IPS-20b (cell line): Measurements from ENCODE around the gene TCF21.

Experiments
- H3K27ac ChIP-seq: one replicate; pipeline ENCODE4 v1.5.1; 2013; ENCODE audit warnings: low read length
- H3K27me3 ChIP-seq: 2 replicates; pipeline ENCODE4 v1.6.1; 2013; ENCODE audit warnings: mild to moderate bottlenecking, low read length, inconsistent platforms; ENCODE audit not compliant: insufficient read depth
- H3K36me3 ChIP-seq: 2 replicates; pipeline ENCODE4 v1.6.1; 2013; ENCODE audit warnings: low read depth, mild to moderate bottlenecking, inconsistent platforms, low read length, moderate library complexity; ENCODE audit not compliant: insufficient read depth
- H3K4me1 ChIP-seq: 2 replicates; pipeline ENCODE4 v1.6.1; 2013; ENCODE audit warnings: mild to moderate bottlenecking, control low read depth, inconsistent platforms, low read length, moderate library complexity; ENCODE audit not compliant: insufficient read depth
- H3K4me3 ChIP-seq: 2 replicates; pipeline ENCODE4 v1.5.1; 2013; ENCODE audit warnings: mild to moderate bottlenecking, low read length, inconsistent platforms
- H3K9ac ChIP-seq: 2 replicates; pipeline ENCODE4 v1.6.1; 2013; ENCODE audit warnings: low read depth, mild to moderate bottlenecking, inconsistent platforms, low read length, moderate library complexity
- H3K9me3 ChIP-seq: 2 replicates; pipeline ENCODE4 v1.6.1; 2013; ENCODE audit warnings: mild to moderate bottlenecking, low read depth, low read length, inconsistent platforms; ENCODE audit not compliant: insufficient read depth

The TCF21 gene

GRCh38 chr6:133937909-133938308 lies 49.0 kb downstream of the TCF21 start:
- no peaks in the 10 kb centered on the region for H3K9me3 ChIP-seq
- H3K27ac ChIP-seq: no peak overlapping the region
- H3K27me3 ChIP-seq: no peaks in the 10 kb centered on the region
- H3K36me3 ChIP-seq: no peaks in the 10 kb centered on the region
- no peak overlapping the region for H3K4me3 ChIP-seq
- H3K4me1 ChIP-seq: no peaks in the 10 kb centered on the region
- no peak overlapping the region for H3K9ac ChIP-seq

- Histone ChIP-seq H3K9me3 (no peaks in the 10 kb centered on the region), H3K4me3 (no peak overlapping the region), H3K9ac (no peak overlapping the region), H3K4me1 (no peaks in the 10 kb centered on the region), H3K27me3 (no peaks in the 10 kb centered on the region), H3K27ac (no peak overlapping the region), H3K36me3 (no peaks in the 10 kb centered on the region)
Measured at GRCh38 chr6:133938533-133938932, 49.6 kb downstream of the TCF21 start.

- Histone ChIP-seq H3K4me3 (no peak overlapping the region), H3K36me3 (no peaks in the 10 kb centered on the region), H3K27me3 (no peaks in the 10 kb centered on the region), H3K27ac (no peak overlapping the region), H3K9ac (no peak overlapping the region), H3K9me3 (no peaks in the 10 kb centered on the region), H3K4me1 (no peaks in the 10 kb centered on the region)
Measured at GRCh38 chr6:133939778-133940667, 51.1 kb downstream of the TCF21 start.
